ENCODE measurements around the gene GPS2.

GRCh38 chr17:7326186-7326585, 11.0 kb upstream of the GPS2 start:
- TF ChIP-seq CTCF (optimal IDR thresholded peaks at IDR 0.05 in 1 of 3, IDR thresholded peaks at IDR 0.05 in 1 of 3, conservative IDR thresholded peaks at IDR 0.05 in 1 of 3; ENCODE audit: extremely low read depth in 1 of 3, insufficient read depth in 2 of 3, low read length in 3 of 3) (no peak), EZH2 (IDR thresholded peaks at IDR 0.05; ENCODE audit: low read length) (no peak)

Measured in keratinocyte (primary cell).